Stimulated activated CD8-positive, alpha-beta memory T cell treated with anti-CD3 and anti-CD28 coated beads, Interleukin-15, amount 100 ng/mL, for 24 hours (primary cell): ENCODE data around the gene SMG7.

Experiments used
- DNase-seq: peaks from one replicate; pipeline ENCODE4 v3.0.0-alpha.2; 2020; ENCODE audit warnings: low read depth

The SMG7 gene

DNA sequence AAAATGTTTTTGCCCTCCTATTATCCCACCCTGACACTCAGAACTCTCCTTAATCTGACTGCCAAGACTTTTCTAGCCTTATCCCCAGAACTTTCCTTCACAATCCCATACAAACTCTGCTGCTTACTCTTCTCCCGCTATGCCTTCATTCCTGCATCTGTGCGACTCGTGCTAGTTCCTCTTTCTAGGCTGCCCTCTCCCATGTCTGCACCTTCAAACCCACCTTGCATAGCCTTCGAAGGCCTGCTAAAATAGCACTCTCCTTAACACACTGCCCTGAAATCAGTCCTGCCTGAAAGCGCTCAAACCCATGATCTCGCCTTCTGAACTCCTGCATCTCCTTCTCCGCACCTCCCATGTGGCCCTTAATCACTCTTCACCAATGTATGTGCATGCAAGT lies 120.4 kb downstream of the SMG7 start:
- no peak for DNase-seq

DNA sequence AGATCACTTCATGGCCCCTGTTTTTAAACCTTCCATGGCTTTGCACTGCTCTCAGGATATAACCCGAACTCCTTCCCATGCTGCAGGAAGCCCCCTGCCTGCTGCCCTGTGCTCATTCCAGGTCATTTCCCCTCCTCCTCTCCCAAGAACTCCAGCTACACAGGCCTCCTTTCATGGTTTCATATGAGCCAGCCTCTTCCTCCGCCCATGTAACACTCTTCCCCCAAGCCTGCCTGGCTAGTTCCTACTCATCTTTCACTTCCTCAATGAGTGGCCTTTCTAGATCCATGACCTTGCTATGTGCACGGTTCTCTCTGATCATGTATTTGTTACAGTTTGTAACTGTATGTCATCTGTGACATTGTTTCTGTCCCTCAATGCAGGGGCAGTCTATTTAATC lies 121.1 kb downstream of the SMG7 start:
- DNase-seq, result no peak

DNA sequence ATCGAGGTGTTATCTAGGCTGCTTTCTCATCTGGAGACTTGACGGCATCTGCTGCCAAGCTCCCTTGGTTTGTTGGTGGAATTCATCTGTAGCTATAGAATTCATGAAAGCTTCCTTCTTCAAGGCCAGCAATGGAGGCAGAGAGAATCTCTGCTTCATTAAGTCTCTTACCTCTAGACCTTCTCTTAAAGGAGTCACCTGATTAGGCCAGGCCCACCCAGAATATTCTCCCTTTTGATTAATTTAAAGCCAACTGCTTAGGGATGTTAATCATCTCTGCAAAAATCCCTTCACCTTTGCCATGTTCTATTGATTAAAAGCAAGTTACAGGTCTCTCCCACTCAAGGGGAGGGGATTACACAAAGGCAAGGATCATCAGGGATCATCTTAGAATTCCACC lies 123.2 kb downstream of the SMG7 start:
- no peak for DNase-seq

DNA sequence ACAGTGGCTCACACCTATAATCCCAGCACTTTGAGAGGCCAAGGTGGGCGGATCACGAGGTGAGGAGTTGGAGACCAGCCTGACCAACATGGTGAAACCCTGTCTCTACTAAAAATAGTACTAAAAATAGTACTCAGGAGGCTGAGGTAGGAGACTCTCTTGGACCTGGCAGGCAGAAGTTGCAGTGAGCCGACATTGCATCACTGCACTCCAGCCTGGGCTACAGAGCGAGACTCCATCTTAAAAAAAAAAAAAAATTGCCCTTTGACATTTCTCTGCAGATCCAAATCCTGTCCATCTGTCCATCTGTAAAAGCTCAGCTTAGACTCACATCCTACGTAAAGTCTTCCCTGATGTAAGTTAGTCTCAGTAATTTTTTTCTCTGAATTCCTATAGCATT lies 124.2 kb downstream of the SMG7 start:
- DNase-seq, result no peak

DNA sequence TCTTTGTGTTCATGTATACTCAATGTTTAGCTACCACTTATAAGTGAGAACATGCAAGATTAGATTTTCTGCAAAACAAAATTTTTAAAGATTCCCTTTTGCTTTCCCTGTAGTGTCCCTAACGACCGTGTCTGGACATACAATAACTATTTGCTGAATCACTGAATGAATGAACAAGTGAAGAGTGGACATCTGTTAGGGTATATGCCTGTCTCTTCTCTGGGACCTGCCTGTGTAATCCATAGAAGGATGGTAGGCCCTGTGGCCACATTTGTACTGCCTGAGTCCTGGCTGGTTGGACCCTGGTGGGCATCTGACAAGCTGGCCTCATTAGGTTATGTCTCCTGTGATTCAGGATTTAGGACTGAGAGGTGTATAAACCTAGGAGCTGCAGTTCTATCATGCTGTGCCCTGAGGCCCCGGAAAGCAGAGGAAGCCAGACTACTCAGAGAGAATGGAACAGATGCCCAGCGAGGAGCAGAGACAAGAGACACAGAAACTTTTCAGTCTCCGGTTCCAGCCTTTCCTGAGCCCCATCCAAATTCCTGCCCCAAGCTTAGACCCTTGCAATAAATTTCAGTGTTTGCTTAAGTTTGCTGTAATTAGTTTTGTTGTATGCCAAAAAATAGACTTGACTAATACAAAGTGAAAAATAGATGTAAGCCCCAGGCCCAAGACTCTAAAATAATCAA lies 125.5 kb downstream of the SMG7 start:
- no peak for DNase-seq

DNA sequence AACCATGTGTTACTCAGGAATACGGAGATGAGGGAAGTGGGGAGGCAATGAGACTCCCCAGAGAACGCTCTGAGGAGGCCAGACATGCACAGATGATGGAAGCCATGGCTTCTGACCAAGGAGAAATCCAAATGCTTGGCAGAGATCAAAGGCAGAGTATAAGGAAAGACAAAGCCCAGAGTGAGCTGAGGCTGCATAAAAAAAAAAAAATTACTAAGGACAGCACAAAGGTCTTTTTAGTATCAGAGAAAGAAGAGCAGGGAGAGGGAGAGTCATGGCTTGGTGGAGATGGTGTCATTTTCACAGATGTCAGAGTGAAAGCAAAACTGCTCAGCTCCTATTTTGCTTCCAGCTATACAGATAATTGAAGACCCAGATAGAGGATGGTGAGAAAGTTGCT lies 126.1 kb downstream of the SMG7 start:
- DNase-seq, result no peak

DNA sequence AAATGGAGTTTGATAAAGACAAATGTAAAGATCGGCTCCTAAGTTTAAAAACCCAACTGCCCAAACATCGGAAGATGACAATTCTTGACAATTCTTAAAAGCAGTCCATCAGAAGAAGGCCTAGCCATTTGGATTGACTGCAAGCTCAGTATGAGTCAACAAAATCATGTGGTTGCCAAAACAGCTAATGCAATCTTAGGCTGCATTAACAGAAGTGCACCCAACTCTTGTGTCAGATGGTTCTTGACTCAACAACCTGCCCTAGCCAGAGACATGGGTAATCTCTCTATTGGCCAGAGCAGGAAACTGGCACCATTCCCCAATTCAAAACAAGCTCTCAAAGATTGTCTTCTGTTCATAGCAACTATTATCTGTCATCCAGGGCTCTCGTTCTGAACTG lies 127.8 kb downstream of the SMG7 start:
- no peak for DNase-seq

DNA sequence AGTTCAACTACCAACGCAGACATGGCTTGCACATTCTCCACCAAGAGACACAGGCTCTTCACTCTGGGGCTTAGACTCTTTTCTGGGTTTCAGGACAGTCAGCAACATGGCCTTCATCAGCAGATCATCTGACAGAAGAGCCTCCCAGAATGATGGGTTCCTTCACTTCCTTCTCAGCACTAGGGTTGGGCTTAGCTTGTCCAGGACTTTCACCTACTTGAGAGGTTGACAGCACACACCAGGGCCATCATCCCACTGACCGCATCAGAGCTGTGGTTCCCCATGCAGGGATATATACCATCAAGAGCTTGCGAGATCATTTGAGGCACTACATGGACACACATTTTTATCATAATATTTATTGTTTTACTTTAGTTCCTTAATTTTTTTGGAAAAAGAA lies 128.3 kb downstream of the SMG7 start:
- no peak for DNase-seq

DNA sequence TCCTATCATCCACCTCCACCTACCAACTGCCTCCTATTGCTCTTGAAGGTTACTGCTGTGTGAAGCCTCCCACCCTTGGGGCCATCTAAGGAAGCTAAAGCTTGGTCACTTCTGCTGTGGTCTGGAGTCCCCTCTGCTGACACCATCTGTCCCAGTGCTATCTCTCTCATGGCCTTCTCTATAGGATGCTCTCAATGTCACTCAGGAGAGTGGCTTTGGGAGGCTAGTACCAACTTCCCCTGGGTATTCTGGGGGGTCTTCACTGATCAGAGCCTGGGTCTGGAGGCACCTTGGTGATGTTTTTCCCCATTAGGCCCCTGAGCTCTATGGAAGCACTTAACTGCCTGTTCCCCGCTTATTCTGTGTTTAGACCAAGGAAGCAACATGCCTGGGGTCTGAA lies 130.2 kb downstream of the SMG7 start:
- DNase-seq, result no peak
